Effector CD8-positive, alpha-beta T cell (primary cell): Measurements from ENCODE around the gene ENOX2.
"Not testable (repeated sequence)": the region's sequence is repeated elsewhere in the genome, so short reads cannot be mapped to it uniquely, and the experiment has no call there.

ENCODE experiments used
- DNase-seq: peaks from one replicate; lab custom pipeline; 2025; lab: John Stamatoyannopoulos, UW
- total RNA-seq, 4 experiments: gene quantifications; one replicate each; lab custom pipeline; 2026; lab: John Stamatoyannopoulos, UW

Gene ENOX2, protein sequence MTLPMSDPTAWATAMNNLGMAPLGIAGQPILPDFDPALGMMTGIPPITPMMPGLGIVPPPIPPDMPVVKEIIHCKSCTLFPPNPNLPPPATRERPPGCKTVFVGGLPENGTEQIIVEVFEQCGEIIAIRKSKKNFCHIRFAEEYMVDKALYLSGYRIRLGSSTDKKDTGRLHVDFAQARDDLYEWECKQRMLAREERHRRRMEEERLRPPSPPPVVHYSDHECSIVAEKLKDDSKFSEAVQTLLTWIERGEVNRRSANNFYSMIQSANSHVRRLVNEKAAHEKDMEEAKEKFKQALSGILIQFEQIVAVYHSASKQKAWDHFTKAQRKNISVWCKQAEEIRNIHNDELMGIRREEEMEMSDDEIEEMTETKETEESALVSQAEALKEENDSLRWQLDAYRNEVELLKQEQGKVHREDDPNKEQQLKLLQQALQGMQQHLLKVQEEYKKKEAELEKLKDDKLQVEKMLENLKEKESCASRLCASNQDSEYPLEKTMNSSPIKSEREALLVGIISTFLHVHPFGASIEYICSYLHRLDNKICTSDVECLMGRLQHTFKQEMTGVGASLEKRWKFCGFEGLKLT
- total RNA-seq = 22.9 to 31.9 (median 27.2) reads per million in 4 experiments

DNA sequence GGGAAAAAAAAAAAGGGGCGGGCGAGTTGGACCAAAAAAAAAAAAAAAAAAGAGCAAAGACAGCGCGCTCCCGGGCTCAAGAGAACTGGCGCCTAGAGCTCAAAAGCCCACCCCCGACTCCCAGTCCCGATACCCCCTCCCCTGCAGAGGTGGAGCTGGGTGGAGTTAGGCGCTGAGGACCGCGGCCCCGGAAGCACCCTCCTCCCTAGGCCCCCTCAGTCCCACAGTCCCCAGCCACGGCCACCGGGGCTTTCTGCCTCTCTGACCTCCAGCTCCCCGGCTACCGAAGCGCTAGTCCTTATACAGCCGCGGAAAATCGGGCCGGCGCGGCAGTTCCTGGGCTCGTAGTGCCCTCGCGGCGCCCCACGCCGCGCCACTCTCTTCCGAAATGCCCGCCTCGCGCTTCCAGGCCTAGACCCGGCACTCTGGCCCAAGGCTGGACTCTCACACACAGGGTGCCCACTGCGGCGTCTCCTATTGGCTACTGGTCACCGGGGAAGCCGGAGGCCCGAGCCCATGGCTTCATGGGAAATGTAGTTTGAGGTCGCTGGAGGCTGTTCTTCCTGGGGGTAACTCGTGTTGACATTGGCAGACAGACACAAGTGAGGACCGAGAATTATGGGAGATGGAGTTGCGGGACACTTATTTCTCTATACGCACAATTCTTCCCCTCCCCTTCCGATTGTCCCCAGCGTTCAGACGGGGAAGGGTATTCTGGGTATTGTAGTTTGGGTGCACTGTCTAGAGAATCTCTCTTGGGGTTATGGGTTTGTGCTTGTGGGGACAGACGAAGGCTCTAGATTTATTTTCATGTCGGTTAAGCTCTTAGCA, at the start of gene ENOX2:
Gene ENOX2, minus strand, starts transcription at position 427 of the 831 bp plus-strand sequence. CDS start 199,993 bp downstream, outside the sequence.
- peak; percentile 69 for DNase-seq

DNA sequence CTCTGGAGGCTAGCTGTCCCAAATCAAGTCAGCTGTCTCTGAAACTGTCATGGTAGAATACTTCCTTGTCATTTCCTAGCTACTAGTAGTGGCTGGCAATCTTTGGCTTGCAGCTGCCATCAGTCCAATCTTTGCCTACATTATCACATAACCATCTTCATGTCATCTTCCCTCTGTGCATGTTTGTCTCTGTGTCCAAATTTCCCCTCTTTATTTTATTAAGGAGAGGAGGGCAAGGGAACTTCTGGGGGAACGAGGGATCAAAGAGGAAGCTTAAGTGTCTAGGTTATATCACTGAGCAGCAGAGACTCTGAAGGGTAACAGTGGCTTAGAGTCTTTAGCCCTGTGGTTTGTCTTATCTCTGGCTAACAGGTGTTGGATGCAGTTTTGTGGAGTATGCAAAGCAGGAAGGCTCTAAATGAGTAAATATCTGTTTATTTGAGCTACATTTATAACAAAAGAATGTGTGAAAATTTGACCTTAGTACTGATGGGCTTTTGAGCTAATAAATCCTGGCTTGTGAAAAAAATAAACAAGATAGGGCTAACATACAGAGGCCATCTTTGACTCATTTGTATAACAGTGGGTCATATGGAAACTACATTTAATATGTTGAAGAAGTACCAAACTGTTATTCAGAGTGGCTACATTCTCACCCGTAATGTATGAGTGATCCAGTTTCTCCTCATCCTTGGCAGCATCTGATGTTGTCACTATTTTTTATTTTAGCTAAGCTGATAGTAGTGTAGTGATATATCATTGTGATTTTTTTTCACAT, 49.4 kb upstream of the ENOX2 start:
- DNase-seq = no peak

DNA sequence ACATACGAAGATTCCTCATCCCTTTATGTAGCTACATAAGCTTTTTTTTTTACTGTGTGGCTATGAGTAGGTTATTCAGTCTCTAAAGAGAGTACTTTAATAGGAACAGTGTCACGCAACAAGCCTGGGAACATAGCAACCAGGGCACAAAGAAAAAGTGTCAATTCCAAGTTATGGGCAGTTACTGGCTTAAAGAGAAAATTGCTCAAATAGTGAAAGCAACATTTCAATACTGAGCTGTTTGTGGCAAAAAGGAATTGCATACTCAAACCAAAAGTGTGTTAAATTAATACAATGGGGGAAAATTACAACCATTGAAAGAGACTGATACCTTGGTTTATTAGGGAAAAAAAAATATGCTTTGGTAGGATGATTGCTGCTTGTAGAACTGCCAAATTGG, 41.2 kb upstream of the ENOX2 start:
- DNase-seq = no peak

DNA sequence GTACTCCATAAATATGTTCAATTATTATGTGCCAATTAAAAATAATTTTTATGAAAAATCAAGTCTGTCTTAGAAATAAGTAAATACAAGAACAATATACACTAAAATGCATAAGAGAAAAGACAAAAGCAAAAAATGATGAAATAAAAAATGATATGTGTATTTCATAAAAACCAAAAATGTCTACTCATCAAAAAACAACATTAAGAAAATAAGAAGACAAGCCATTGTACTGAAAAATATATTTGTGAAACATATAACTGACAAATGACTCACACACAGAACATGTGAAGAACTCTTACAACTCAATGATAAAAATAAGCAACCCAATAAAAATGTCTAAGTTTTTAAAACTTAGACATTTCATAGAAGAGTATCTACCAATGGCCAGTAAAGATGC, 34.1 kb upstream of the ENOX2 start:
- DNase-seq = no peak

DNA sequence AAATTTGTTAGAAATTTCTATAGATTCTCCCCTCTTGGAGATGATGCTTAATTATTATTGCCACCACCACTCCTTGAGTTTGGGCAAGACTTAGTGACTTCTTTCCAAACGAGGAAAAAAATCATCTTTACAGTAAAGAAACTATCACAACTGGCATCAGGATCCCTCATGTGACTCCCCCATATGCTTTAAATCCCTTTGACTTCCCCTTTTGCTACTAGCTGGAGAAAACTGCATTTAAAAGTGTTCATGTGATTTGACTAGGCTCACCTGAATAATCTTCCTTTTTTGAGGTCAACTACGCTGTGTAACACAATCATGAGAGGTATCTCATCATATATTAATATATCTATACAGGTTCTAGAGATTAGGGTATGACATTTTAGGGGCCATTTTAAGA, 30.3 kb upstream of the ENOX2 start:
- DNase-seq = no peak

DNA sequence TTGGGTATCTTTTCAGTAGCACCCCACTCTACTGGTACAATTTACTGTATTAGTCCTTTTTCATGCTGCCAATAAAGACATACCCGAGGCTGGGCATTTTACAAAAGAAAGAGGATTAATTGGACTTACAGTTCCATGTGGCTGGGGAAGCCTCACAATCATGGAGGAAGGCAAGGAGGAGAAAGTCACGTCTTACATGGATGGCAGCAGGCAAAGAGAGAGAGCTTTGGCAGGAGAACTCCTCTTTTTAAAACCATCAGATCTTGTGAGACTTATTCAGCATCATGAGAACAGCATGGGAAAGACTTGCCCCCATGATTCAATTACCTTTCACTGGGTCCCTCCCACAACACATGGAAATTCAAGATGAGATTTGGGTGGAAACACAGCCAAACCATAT, 17.4 kb upstream of the ENOX2 start:
- not testable (repeated sequence) for DNase-seq

DNA sequence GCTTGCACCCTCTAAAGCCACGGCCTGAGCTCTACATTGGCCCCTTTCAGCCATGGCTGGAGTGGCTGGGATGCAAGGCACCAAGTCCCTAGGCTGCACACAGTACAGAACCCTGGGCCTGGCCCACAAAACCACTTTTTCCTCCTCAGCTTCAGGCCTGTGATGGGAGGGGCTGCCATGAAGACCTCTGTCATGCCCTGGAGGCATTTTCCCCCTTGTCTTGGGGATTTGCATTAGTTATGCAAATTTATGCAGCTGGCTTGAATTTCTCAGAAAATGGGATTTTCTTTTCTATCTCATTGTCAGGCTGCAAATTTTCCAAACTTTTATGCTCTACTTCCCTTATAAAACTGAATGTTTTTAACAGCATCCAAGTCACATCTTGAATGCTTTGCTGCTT, 16.7 kb upstream of the ENOX2 start:
- DNase-seq = not testable (repeated sequence)

DNA sequence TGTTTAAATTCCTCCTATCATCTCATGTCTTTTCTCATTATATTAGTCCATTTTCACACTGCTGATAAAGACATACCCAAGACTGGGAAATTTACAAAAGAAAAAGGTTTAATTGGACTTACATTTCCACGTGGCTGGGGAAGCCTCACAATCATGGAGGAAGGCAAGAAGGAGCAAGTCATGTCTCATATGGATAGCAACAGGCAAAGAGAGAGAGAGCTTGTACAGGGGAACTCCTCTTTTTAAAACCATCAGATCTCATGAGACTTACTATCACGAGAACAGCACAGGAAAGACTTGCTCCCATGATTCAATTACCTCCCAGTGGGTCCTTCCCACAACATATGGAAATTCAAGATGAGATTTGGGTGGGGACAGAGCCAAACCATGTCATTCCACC, 15.5 kb upstream of the ENOX2 start:
- not testable (repeated sequence) for DNase-seq

DNA sequence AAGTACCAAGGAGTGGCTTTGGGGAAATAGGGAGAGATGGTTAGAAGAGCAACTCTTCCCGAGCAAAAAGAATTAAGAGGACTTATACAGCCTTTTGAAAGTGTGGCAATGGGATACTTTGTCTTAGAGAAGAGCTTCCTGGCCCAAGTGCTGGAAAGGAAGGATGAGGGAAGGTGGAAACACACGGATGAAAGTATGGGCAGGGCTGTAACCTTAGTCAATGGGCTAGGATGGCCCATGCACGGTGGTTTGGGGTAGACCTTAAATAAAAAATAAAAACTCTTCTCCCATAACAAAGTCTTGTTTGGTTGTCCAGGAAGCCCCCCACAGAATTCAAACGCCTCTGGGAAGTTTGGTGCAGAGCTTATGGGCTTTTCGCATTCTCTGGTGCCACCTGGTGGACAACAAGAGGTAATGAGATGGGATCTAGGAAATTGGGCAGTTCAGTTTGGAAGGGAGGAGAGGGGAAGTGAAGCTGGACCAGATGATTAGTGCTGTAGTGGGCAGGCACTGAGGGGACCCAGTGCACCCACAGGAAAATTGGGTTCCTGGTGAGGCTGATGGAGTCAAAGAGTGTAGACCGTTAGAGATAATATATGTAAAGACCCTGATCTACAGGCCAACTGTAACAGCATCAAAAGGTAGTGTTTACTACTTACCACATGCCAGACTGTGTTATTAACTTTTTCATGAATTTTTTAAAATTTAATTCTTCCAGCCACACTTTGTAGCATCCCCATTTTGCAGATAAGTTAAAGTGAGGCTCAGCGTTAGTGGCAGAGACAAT, 13.8 kb upstream of the ENOX2 start:
- peak; percentile 5 for DNase-seq

DNA sequence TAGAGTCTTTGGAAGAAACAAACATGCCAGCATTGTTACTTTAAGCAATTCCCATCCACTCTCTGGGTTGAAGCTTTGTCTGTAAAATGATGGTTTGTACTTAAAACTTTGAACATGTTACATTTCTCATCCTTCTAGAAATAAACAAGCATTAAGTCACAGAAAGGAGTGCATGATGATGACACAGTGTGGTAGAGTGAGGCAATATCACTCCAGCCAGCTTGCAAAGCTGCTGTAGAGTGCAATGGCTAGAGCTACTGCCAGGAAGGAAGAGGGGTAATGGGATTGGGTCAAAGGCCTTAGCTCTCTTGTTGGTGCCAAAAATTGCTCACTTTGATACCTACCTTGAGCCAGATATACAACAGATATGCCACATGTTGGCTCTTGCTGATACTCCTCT, 12.3 kb upstream of the ENOX2 start:
- no peak for DNase-seq

DNA sequence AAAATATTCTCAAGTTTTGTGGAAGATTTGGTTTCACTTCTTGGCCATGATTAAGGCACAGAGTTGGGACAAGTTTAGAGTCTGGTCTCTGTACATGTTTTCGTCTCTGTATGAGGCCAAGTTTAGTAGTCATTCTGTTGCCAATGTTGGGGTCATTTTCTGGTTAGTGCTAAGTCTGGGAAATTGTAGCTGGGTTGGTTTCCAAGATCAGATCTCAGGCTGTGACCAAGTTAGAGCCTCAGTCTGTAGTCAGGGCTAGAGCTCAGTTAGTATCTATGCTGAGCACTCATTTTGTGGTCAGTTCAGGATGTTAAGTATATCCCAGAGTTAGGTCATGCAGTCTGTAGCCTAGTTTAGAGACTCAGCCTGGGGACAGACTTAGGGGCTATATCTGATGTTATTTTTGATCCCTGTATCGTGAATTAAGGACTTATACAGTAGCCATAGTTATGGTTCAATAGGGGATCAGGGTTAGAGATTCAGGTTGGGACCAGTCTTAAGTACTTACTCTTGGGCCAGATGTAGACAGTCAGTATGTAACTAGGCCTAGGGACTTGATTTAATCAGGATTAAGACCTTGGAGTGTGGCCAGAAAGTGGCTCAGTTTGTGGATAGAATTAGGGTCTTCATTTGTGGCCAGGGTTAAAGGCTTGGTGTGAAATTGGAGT, 6.6 kb upstream of the ENOX2 start:
- no peak for DNase-seq

DNA sequence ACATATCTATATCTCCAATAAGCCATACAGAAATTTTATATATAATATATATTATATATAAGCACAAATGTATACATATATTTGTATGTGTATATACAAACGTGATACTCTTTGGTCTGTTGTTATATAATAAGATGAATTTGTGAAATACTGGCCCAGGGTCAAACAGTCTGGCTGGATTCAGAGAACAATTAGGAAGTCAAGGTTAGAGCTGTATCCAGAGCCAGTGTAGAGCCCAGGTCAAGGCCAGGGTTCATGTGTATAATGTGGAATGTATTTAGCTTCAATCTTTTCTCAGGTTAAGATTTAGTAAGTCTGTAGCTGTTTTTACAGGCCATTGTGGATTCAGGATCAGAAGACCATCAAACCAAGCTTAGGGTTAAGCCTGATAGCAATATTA, 3.8 kb upstream of the ENOX2 start:
- DNase-seq = no peak

DNA sequence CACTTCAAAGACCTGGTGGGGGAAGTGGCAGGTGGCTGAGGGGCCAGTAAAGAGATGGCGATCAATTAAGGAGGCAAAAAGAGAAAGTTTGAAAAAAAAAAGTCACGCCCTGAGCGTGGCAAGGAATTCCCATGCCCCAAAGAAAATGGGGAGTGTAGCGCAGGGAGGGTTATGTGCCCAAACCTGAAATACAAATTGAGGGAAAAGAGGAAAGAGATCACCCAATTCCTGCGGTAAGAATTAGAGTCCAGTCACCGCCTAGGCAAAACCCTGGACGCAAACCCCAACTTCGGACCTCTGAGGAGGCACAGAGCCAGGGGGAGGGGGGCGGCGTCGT, 595 bp downstream of the ENOX2 start:
- DNase-seq = no peak

DNA sequence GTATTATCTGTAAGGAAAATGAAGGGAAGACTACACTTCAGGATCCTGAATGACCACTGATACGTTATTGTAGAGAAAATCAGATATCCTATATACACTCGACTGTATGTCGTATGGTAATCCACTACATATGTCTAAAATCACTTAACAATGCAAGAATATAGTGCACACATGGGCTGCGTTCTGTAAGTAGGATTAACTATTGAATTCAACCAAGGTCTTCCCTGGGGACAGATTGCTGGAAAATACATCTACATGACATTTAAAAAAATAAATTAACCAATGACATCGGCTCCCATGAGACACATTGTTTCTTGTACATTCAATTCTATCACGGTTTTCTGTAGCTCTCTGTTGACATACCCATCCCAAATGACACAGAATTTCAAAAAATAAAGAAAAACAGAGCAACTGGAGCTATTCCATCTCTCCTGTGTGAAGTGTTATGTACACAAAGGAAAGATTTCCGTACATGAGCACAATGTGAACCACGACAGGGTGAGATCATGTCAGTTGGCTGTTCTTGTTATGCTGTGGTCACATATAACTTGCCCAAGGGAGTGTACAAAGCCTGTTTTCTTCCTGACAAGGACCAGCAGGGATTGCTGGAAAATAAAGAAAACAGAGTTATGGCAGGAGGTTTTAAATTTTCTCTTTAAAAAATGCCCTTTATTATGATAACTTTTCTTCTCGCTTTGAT, 6.1 kb downstream of the ENOX2 start:
- no peak for DNase-seq

DNA sequence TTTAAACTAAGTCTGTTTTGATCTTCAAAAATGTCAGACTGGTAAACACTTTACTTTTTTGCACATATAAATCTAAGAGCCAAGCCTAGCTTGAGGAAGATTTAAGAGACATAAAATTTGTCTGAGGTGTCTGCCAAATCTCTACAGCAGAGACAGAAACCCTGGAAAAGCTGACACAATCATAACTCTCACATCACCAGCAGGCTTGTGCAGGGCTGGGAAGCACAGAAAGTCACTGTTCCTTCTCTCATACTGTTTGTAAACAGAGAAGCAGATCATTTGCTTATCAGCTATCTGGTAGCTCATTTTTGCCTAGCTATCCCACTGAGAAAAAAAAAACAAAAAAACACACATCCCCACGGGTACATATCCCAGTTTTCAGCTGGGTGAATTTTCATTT, 7.0 kb downstream of the ENOX2 start:
- DNase-seq = no peak

DNA sequence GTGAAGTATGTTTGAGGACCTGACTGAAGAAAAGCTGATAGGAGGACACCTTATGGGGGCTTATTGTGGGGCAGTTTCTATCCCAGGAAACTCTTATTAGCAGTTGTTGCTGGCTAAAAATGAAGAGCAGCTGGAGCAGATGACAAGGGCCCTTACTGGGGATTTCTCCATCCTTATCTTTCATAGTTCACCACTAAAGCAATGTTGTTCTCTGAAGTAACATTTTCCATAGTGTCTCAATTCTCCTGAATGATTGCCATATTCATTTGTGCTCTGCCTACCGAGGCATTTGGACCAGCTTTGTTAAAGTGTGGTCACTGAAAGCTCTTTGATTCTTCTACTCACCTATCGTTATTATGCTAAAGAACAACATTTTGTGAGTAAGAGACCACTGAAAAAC, 7.7 kb downstream of the ENOX2 start:
- no peak for DNase-seq

DNA sequence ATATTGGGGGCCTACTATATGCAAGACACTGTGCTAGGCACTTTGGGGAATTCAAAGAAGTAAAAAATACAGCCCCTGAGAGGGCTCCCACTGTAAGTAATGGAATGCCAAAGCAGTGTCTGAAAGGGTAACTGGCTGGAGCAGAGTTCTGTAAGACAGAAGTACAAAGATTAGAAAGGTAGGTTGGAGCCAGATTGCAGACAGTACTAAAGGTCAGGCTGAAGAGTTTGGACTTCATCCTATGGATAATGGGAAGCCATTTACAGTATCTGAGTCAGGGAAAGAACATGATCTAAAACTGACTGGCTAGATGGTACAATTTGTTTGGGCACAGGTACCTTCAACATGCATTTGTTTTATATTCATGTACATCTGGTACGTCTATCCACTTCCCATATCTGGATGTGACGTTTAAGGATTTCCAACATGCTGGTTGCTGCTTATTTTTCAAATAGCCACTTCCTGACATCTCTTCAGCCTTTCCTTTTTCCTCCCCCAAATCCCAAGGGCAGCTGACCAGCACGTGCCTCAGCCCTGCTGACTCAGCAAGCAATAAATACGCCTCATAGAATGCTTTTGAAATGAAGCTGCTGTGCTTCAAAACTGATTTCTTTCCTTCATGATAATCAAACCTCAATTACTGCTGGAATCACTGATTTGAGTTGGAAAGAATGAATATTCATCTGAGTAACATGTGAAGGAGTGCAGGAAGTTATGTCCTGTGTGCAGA, 9.5 kb downstream of the ENOX2 start:
- DNase-seq = no peak

DNA sequence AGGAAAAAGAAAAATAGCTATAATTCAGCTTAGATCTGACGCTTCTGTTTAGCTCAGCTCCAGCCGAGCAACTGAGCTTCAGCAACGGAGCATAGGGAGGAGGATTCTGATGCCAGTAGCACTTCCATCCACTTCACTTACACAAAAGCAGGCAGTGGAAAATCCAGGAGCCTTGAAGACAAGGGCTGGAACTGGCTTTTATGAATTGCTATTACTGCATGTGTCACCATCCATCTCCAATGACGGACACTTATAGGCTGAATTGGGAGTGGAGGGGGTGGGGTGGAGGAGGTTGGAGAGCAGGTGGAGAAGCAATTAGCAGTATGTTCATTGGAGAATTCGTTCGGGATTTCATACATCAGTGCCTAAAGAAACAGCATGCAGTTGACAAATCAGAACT, 15.6 kb downstream of the ENOX2 start:
- no peak for DNase-seq

DNA sequence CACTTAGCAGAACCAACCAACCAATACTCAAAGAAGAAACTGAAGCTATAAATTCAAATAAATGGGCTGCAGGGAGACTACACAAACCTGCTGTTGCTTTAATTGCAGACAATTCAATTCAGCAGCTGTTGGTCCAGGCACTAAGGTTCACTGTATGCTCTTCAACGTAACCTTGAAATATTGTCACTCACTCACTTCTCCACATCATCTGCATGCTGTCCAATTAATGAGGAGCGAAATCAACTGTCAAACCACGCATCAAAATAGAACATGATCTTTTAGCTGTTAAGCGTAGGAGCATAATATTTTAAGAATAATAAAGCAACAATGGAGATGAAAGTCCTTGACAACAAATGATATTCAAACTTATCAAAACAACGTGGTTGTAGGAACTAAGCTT, 17.0 kb downstream of the ENOX2 start:
- no peak for DNase-seq
